Esophagus muscularis mucosa (tissue), 3 donors: ENCODE measurements around the gene TFRC.

Source experiments
- CTCF ChIP-seq, 3 experiments: fragments of 200-600 bp in 2 of 3; fragments of 450-650 bp in 1 of 3; sonication (generic) in 2 of 3; IDR thresholded peaks; one replicate each; pipeline ENCODE4 v1.5.1; 2017 to 2019; ENCODE audit warnings: antibody characterized with exemption in 3 of 3, mild to moderate bottlenecking in 2 of 3, moderate library complexity in 1 of 3
- EP300 ChIP-seq: sonication (generic); formaldehyde crosslinking; IDR thresholded peaks from one replicate; pipeline ENCODE4 v1.6.1; 2017; ENCODE audit warnings: antibody characterized with exemption

DNA sequence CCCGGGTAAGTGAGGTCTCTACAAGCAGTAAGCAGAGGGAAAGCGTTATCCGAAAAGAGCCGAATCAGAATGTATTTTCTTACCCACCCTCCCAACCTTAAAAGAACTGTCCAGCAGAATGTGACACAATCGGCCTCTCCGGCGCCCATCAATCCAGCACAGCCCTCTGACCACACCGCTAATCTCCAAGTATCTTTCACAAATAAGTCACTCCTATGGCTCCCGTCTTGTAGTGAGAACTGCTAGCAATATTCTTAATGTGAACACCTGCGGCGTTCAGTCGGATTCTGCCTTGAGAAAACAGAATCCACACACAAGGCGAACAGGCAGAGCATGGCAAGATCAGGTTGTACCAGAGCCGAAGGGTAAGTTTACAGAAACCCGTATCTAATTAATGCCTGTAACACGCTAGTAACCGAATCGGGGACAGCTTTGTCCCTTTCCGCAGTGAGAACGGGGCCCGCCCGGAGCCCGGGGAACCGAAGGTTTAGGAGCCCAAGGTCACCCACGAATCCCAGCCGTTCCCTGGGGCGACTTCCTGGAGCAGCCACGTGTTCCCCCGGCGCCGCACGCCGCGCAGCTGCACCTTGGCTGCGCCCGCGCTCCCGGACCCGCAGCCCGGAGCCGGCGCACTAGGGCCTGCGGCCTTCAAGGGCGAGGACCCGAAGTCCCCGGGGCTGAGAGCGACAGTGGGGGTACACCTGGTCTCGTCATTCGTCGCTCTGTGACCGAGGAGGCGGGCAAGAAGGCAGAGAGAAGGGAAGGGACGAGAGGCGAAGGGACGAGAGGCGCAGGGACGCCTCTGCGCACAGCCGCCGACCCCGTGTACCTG, 672 bp downstream of the TFRC start:
- TF ChIP-seq CTCF (IDR thresholded peaks at IDR 0.05) (peak in 1 of 3 experiments; percentile 4), EP300 (no peak)
